Measurements from ENCODE around the gene SYCE1L. TPM values are rescaled to one million over a fixed set of nuclear protein-coding genes. Genes with fewer than 3 reads are reported as not detected.
"Not testable (repeated sequence)": the region's sequence is repeated elsewhere in the genome, so short reads cannot be mapped to it uniquely, and the experiment has no call there.

Gene SYCE1L, protein sequence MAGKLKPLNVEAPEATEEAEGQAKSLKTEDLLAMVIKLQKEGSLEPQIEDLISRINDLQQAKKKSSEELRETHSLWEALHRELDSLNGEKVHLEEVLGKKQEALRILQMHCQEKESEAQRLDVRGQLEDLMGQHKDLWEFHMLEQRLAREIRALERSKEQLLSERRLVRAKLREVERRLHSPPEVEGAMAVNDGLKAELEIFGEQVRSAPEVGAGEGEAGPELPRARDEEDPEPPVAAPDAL
- 1 to 10 TPM; 2.3 to 3.4 TPM for total RNA-seq

- no peaks in the 10 kb centered on the region for H3K9me3 ChIP-seq
- H3K27me3 ChIP-seq (replicated peaks; ENCODE audit: insufficient read depth): no peaks in the 10 kb centered on the region
- no peak for TF ChIP-seq POLR2A (IDR thresholded peaks at IDR 0.05)
- TF ChIP-seq, protein P1, sequence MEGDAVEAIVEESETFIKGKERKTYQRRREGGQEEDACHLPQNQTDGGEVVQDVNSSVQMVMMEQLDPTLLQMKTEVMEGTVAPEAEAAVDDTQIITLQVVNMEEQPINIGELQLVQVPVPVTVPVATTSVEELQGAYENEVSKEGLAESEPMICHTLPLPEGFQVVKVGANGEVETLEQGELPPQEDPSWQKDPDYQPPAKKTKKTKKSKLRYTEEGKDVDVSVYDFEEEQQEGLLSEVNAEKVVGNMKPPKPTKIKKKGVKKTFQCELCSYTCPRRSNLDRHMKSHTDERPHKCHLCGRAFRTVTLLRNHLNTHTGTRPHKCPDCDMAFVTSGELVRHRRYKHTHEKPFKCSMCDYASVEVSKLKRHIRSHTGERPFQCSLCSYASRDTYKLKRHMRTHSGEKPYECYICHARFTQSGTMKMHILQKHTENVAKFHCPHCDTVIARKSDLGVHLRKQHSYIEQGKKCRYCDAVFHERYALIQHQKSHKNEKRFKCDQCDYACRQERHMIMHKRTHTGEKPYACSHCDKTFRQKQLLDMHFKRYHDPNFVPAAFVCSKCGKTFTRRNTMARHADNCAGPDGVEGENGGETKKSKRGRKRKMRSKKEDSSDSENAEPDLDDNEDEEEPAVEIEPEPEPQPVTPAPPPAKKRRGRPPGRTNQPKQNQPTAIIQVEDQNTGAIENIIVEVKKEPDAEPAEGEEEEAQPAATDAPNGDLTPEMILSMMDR (IDR thresholded peaks at IDR 0.05): no peak
- TF ChIP-seq POLR2AphosphoS5 (IDR thresholded peaks at IDR 0.05): no peak
- H3K36me3 ChIP-seq: peaks cover 6 to 10% of the 10 kb centered on the region in 2 donors
- WGBS: 92% methylated on average over 18 of the region's 18 CpGs
- no peak for DNase-seq (ENCODE audit: low spot score)
- no peak within 1 kb of the TSS for H3K27ac ChIP-seq
- no peak within 1 kb of the TSS for H3K4me3 ChIP-seq
- intact Hi-C loops (cut with DNase I): no loop called here
- H3K4me1 ChIP-seq (replicated peaks): no peaks in the 10 kb centered on the region
Measured at GRCh38 chr16:77199211-77199610, at the start of gene SYCE1L. SYCE1L (plus strand) TSS chr16:77199408; CDS start chr16:77199452, 44 bp downstream.

GRCh38 chr16:77157346-77158058 is 41.7 kb upstream of the SYCE1L start:
- 43% methylated on average over 3 of the region's 3 CpGs for WGBS
- no peaks in the 10 kb centered on the region for H3K9me3 ChIP-seq
- no peaks in the 10 kb centered on the region for H3K27me3 ChIP-seq (replicated peaks; ENCODE audit: insufficient read depth)
- intact Hi-C loops (cut with DNase I): no loop called here
- TF ChIP-seq, protein P1 (IDR thresholded peaks at IDR 0.05): no peak
- TF ChIP-seq POLR2AphosphoS5 (IDR thresholded peaks at IDR 0.05): no peak
- no peak for TF ChIP-seq POLR2A (IDR thresholded peaks at IDR 0.05)
- no peak overlapping the region for H3K4me3 ChIP-seq
- H3K27ac ChIP-seq: no peak overlapping the region
- no peaks in the 10 kb centered on the region for H3K4me1 ChIP-seq (replicated peaks)
- DNase-seq (ENCODE audit: low spot score): no peak
- H3K36me3 ChIP-seq: no peaks in the 10 kb centered on the region

DNA sequence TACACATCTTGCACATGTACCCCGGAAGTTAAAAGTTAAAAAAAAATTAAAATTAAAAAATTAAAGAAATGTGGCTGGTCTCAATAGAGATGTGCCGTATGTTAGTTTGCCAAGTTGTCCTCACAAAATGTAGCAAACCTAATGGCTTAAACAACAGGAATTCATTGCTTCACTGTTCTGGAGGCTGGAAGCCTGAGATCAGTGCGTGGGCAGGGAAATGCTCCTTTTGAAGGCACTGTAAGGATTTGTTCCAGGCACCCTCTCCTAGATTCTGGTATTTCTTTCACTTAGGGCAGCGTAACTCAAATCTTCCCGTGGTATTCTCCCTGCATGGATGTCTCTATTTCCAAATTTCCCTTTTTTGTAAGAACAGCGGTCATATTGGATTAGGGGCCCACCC is 40.9 kb upstream of the SYCE1L start:
- TF ChIP-seq POLR2A (IDR thresholded peaks at IDR 0.05): no peak
- no peak for TF ChIP-seq POLR2AphosphoS5 (IDR thresholded peaks at IDR 0.05)
- TF ChIP-seq, protein P1 (IDR thresholded peaks at IDR 0.05): no peak
- WGBS: 91% methylated on average over 6 of the region's 6 CpGs
- Histone ChIP-seq H3K4me1 (replicated peaks) (no peaks in the 10 kb centered on the region), H3K36me3 (no peaks in the 10 kb centered on the region), H3K9me3 (no peaks in the 10 kb centered on the region), H3K27ac (no peak overlapping the region), H3K27me3 (replicated peaks; ENCODE audit: insufficient read depth) (no peaks in the 10 kb centered on the region), H3K4me3 (no peak overlapping the region)
- intact Hi-C loops (cut with DNase I): no loop called here
- no peak for DNase-seq (ENCODE audit: low spot score)

DNA sequence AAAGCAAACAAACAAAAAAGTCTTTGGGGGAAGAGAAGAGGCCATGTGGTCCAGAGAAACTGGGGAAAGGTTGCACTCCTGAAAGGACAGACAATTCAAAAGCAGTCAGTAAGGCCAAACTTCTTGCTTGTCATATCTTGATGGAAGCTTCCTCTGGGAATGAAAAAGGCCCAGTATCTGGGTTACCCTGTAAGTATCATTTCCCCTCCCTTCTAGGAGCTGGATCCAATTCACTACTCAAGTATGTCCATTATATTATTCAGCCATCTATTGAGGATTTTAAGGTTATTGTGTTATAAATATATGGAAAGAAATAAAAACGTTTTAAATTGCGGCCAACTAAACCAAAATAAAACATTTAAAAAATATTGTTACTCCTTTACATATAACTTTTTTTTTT is 34.2 kb upstream of the SYCE1L start:
- intact Hi-C loops (cut with DNase I): no loop called here
- Histone ChIP-seq H3K27ac (no peak overlapping the region), H3K9me3 (no peaks in the 10 kb centered on the region), H3K4me3 (no peak overlapping the region), H3K36me3 (no peaks in the 10 kb centered on the region), H3K4me1 (replicated peaks) (no peaks in the 10 kb centered on the region), H3K27me3 (replicated peaks; ENCODE audit: insufficient read depth) (no peaks in the 10 kb centered on the region)
- WGBS: 92% methylated on average over 2 of the region's 2 CpGs
- no peak for DNase-seq (ENCODE audit: low spot score)
- TF ChIP-seq, protein P1 (IDR thresholded peaks at IDR 0.05): no peak

DNA sequence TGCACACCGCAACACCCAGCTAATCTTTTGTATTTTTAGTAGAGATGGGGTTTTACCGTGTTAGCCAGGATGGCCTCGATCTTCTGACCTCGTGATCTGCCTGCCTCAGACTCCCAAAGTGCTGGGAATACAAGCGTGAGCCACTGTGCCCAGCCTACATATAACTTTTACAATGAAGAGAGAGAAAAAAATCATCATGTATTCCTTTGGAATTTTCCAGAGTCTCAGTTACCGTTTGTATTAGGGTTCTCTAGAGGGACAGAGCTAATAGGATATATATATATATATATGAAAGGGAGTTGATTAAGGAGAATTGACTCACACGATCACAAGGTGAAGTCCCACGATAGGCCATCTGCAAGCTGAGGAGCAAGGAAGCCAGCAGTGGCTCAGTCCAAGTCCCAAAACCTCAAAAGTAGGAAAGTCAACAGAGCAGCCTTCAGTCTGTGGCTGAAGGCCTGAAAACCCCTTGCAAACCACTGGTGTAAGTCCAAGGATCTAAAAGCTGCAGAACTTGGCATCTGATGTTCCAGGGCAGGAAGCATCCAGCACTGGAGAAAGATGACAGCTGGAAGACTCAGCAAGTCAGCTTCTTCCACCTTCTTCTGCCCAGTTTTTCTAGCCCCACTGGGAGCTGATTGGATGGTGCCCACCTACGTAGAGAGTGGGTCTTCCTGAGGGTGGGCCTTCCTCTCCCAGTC is 33.5 kb upstream of the SYCE1L start:
- intact Hi-C loops (cut with DNase I): not testable (repeated sequence)

More for the DNA sequence above, 33.5 kb upstream of the SYCE1L start:
- H3K4me3 ChIP-seq; DNase-seq (ENCODE audit: low spot score); H3K36me3 ChIP-seq; H3K9me3 ChIP-seq; H3K4me1 ChIP-seq (replicated peaks); H3K27me3 ChIP-seq (replicated peaks; ENCODE audit: insufficient read depth); H3K27ac ChIP-seq: not testable (repeated sequence)
- 86% methylated on average over 9 of the region's 9 CpGs for WGBS

Measured in prostate gland (tissue), 2 donors.